ENCODE measurements around the gene TCFL5. TPM values are rescaled to one million over a fixed set of nuclear protein-coding genes. Genes with fewer than 3 reads are reported as not detected.

The TCFL5 gene
- total and polyA plus RNA-seq, 7 experiments from 2014 or later = 0.91 to 10.8 (median 7.0) TPM

DNA sequence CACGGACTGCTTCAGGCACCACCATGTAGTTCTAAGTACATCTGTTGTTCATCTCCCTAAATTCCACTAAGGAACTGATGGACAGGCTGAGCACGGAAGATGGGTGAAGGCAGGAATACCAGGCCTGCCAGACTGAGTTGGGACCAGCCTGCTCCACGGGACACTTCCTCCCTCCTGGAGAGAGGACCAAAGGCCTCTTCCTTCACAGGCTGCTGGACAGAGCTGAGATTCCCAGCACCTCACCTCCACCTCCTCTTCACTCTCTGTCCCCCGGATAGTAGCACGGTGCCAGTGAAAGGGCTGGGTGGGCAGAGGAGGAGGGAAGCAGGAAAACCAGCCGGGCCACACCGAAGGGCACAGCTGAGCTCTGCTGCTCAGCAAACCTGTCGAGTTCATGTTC lies 22.9 kb upstream of the TCFL5 start:
- intact Hi-C loops (cut with micrococcal nuclease) = no loop called here
- H3K27ac Mint-ChIP-seq = peak overlapping the region in 4 of 9 donors; percentile 5 to 60 (median 14)
- H3K36me3 ChIP-seq (ENCODE audit: control insufficient read depth in 2 of 3, insufficient read depth in 3 of 3, low read length in 3 of 3) = peaks cover 3 to 68% (median 11%) of the 10 kb centered on the region in 3 experiments
- H3K27me3 ChIP-seq (ENCODE audit: control insufficient read depth in 2 of 2, insufficient read depth in 2 of 2, low read length in 2 of 2) = no peaks in the 10 kb centered on the region
- H3K4me1 ChIP-seq (ENCODE audit: control insufficient read depth in 2 of 2, insufficient read depth in 2 of 2, low read length in 2 of 2) = no peaks in the 10 kb centered on the region
- H3K9me3 ChIP-seq (ENCODE audit: control insufficient read depth in 2 of 3, low read length in 3 of 3) = no peaks in the 10 kb centered on the region
- H3K27me3 Mint-ChIP-seq = no peaks in the 10 kb centered on the region
- POLR2A ChIA-PET = interaction anchor here (1.4 kb wide), 1 partner anchor 125 kb away, joined by 3 read pairs; no protein-coding TSS in a partner anchor
- H3K4me3 Mint-ChIP-seq = no peak overlapping the region
- ATAC-seq = no peak
- H3K36me3 Mint-ChIP-seq = peaks cover 4 to 20% (median 7%) of the 10 kb centered on the region in 5 donors
- no peaks in the 10 kb centered on the region for H3K9me3 Mint-ChIP-seq
- H3K4me1 Mint-ChIP-seq = peaks cover 0 to 18% (median 13%) of the 10 kb centered on the region in 7 donors
- DNase-seq = no peak
- H3K4me3 ChIP-seq (ENCODE audit: low read length) = no peak overlapping the region
- no peak overlapping the region for H3K27ac ChIP-seq (ENCODE audit: low read depth, low read length)
- CTCF ChIA-PET = interaction anchor here (1.1 kb wide), 1 partner anchor 9 kb away, joined by 3 read pairs; no protein-coding TSS in a partner anchor

DNA sequence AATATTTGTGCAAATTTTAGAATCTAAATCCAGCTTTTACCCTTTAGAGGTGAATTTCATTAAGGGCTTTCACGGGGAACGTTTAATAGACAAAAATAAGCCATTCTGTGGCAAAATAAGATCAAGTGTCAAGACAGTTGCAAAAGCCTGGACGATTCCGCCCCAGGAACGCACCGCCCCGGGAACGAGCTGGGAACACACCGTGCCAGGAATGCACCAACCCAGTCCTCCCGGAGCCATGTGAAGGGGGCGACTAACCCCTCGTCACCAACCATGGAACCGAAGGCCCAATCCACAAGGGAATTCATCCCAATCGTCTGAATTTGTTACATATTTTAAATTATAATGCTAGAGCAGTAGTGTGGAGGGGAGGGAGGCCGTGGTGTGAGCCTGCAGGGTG lies 20.8 kb upstream of the TCFL5 start:
- Mint-ChIP-seq H3K4me3 (no peak overlapping the region), H3K9me3 (no peaks in the 10 kb centered on the region), H3K4me1 (peaks cover 0 to 18% (median 14%) of the 10 kb centered on the region in 7 donors), H3K27ac (no peak overlapping the region), H3K36me3 (peaks cover 4 to 12% (median 12%) of the 10 kb centered on the region in 5 donors), H3K27me3 (no peaks in the 10 kb centered on the region)
- DNase-seq = no peak
- no peaks in the 10 kb centered on the region for H3K27me3 ChIP-seq (ENCODE audit: control insufficient read depth in 2 of 2, insufficient read depth in 2 of 2, low read length in 2 of 2)
- H3K36me3 ChIP-seq (ENCODE audit: control insufficient read depth in 2 of 3, insufficient read depth in 3 of 3, low read length in 3 of 3) = peaks cover 0 to 51% (median 4%) of the 10 kb centered on the region in 3 experiments
- no peak overlapping the region for H3K4me3 ChIP-seq (ENCODE audit: low read length)
- ATAC-seq = no peak
- H3K27ac ChIP-seq (ENCODE audit: low read depth, low read length) = no peak overlapping the region
- H3K4me1 ChIP-seq (ENCODE audit: control insufficient read depth in 2 of 2, insufficient read depth in 2 of 2, low read length in 2 of 2) = no peaks in the 10 kb centered on the region
- H3K9me3 ChIP-seq (ENCODE audit: control insufficient read depth in 2 of 3, low read length in 3 of 3) = no peaks in the 10 kb centered on the region
- ChIA-PET POLR2A (interaction anchor here (1.3 kb wide), 1 partner anchor 14 kb away, joined by 3 read pairs; no protein-coding TSS in a partner anchor), CTCF (interaction anchor here (1.2 kb wide), 1 partner anchor 9 kb away, joined by 3 read pairs; no protein-coding TSS in a partner anchor)
- intact Hi-C loops (cut with micrococcal nuclease) = no loop called here

DNA sequence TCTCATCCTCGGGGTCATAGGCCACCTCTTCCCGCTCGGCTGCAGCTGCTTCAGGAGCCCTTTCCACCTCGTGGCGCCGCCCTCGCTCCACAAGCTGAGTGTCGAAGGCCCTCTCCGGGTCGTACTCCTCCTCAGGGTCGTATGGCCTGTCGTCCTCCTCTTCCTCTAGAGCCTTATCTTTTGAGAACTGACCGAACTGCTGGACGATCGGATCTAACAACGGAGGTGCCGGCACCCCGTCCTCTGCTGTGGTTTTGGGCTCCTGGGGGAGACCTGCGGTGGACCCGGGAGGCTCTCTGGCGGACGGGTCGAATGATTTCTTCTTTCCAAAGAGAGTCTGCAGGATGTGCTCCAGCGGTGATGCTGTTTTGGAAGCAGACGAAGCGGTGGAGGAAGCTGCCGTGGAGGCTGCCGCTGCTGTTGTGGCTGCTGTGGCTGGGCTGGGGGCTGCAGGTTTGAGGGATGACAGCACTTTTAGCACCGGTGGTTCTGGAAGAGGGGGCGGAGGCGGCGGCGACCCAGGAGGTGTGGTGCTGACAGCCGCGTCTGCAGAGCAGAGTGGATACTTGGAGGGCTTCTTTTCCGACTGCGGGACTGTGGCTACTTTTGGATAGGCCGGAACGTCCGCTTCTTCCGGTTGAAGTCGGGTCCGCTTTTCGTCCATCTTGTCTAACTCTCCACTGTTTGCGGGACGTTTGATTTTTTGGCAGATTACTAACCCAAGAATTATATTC lies 20.2 kb upstream of the TCFL5 start:
- Mint-ChIP-seq H3K4me3 (no peak overlapping the region), H3K9me3 (no peaks in the 10 kb centered on the region), H3K4me1 (peaks cover 0 to 13% (median 11%) of the 10 kb centered on the region in 7 donors), H3K36me3 (peaks cover 4 to 12% (median 10%) of the 10 kb centered on the region in 5 donors), H3K27me3 (no peaks in the 10 kb centered on the region), H3K27ac (peak overlapping the region in 1 of 9 donors; percentile 28)
- intact Hi-C loops (cut with micrococcal nuclease) = no loop called here
- no peaks in the 10 kb centered on the region for H3K27me3 ChIP-seq (ENCODE audit: control insufficient read depth in 2 of 2, insufficient read depth in 2 of 2, low read length in 2 of 2)
- H3K36me3 ChIP-seq (ENCODE audit: control insufficient read depth in 2 of 3, insufficient read depth in 3 of 3, low read length in 3 of 3) = peaks cover 0 to 45% (median 4%) of the 10 kb centered on the region in 3 experiments
- no peak for ATAC-seq
- H3K9me3 ChIP-seq (ENCODE audit: control insufficient read depth in 2 of 3, low read length in 3 of 3) = no peaks in the 10 kb centered on the region
- ChIA-PET CTCF (interaction anchor here (1.2 kb wide), 1 partner anchor 10 kb away, joined by 3 read pairs; no protein-coding TSS in a partner anchor), POLR2A (interaction anchor here (1.3 kb wide), 1 partner anchor 14 kb away, joined by 3 read pairs; no protein-coding TSS in a partner anchor)
- no peaks in the 10 kb centered on the region for H3K4me1 ChIP-seq (ENCODE audit: control insufficient read depth in 2 of 2, insufficient read depth in 2 of 2, low read length in 2 of 2)
- no peak overlapping the region for H3K27ac ChIP-seq (ENCODE audit: low read depth, low read length)
- no peak for DNase-seq
- H3K4me3 ChIP-seq (ENCODE audit: low read length) = no peak overlapping the region

DNA sequence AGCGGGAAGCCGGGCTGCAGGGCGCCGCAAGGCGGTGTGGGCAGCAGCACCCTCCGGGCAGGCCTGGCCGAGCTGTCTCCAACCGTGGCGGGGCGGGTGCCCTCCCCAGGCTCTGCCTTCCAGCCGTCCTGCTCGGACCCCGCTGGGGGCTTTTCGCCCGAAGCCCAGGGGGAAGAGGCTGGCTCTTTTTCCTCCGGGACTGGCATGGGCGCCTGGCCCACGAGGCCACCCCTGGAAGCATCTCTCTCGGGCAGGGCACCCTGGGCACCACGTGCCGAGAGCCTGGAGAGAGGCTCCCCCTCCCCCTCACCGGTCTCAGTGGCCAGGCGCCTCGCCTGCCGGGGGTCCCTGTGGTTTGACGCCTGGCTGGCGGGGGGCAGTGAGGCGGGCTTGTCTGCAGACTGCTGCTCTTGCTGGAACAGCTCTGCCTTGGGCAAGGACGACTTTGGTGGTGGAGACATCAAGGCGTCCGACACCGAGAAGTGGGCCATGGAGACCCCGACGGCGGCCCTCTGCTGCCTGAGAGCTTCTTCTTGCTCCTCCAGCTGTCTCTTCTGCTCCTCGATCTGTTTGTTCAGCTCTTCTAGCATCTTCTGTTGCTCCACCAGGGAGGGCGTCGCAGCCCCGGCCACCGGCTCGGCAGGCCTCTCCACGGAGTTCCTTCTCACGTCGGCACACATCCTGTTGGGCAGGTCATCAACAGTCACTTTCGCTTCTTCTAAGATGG lies 19.5 kb upstream of the TCFL5 start:
- H3K27me3 Mint-ChIP-seq = no peaks in the 10 kb centered on the region
- H3K4me1 Mint-ChIP-seq = peaks cover 0 to 11% (median 6%) of the 10 kb centered on the region in 7 donors
- no peak overlapping the region for H3K4me3 Mint-ChIP-seq
- H3K36me3 Mint-ChIP-seq = peaks cover 4 to 12% (median 6%) of the 10 kb centered on the region in 5 donors
- ATAC-seq (no peak), DNase-seq (no peak)
- no peak overlapping the region for H3K4me3 ChIP-seq (ENCODE audit: low read length)
- H3K27ac ChIP-seq (ENCODE audit: low read depth, low read length) = no peak overlapping the region
- no peaks in the 10 kb centered on the region for H3K4me1 ChIP-seq (ENCODE audit: control insufficient read depth in 2 of 2, insufficient read depth in 2 of 2, low read length in 2 of 2)
- H3K9me3 ChIP-seq (ENCODE audit: control insufficient read depth in 2 of 3, low read length in 3 of 3) = no peaks in the 10 kb centered on the region
- peaks cover 0 to 39% (median 0%) of the 10 kb centered on the region in 3 experiments for H3K36me3 ChIP-seq (ENCODE audit: control insufficient read depth in 2 of 3, insufficient read depth in 3 of 3, low read length in 3 of 3)
- H3K27me3 ChIP-seq (ENCODE audit: control insufficient read depth in 2 of 2, insufficient read depth in 2 of 2, low read length in 2 of 2) = no peaks in the 10 kb centered on the region
- intact Hi-C loops (cut with micrococcal nuclease) = no loop called here
- CTCF ChIA-PET = no interaction called here
- no peak overlapping the region for H3K27ac Mint-ChIP-seq
- POLR2A ChIA-PET = no interaction called here
- no peaks in the 10 kb centered on the region for H3K9me3 Mint-ChIP-seq

DNA sequence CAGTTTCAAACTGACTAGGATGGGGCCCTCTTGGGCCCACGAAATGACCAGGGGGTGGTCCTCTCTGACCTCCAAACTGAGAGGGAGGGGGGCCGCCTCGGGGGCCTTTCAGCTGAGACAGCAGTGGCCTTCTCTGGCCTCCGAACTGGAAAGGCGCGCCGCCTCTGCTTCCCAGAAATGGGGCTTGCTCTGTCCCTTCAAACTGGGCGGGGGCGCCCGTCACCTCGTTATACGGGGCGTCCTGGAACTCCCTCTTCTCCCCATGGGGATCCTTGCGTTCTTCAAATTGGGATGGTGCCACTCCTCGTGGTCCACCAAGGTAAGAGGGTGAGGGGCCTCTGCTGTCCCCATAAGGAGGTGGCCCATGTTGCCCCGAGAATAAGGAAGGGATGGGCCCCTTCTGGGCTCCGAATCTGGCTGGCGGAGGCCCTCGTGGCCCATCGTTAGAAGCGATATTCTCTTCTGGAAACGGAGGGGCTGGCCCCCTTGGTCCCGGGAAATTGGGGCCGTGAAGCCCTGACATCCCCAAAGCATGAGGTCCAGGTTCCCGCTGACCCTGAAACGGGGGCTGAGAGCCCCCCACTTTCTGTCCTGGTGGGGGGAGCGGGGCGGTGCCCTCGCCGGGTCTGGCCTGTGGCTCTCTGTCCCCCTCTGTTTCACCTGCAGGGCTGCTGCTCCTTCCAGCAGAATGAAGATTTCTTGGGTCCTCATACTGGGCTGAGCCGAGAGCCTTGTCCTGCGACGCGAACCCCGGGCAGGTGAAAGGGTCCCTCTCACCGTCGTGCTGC lies 18.7 kb upstream of the TCFL5 start:
- POLR2A ChIA-PET = no interaction called here
- Histone ChIP-seq H3K4me3 (ENCODE audit: low read length) (no peak overlapping the region), H3K27me3 (ENCODE audit: control insufficient read depth in 2 of 2, insufficient read depth in 2 of 2, low read length in 2 of 2) (no peaks in the 10 kb centered on the region), H3K4me1 (ENCODE audit: control insufficient read depth in 2 of 2, insufficient read depth in 2 of 2, low read length in 2 of 2) (no peaks in the 10 kb centered on the region), H3K27ac (ENCODE audit: low read depth, low read length) (no peak overlapping the region), H3K36me3 (ENCODE audit: control insufficient read depth in 2 of 3, insufficient read depth in 3 of 3, low read length in 3 of 3) (peaks cover 0 to 32% (median 0%) of the 10 kb centered on the region in 3 experiments), H3K9me3 (ENCODE audit: control insufficient read depth in 2 of 3, low read length in 3 of 3) (no peaks in the 10 kb centered on the region)
- no peak for ATAC-seq
- CTCF ChIA-PET = no interaction called here
- Mint-ChIP-seq H3K27me3 (peaks cover 0 to 3% (median 0%) of the 10 kb centered on the region in 5 donors), H3K27ac (no peak overlapping the region), H3K4me3 (no peak overlapping the region), H3K9me3 (no peaks in the 10 kb centered on the region), H3K36me3 (peaks cover 4 to 12% (median 6%) of the 10 kb centered on the region in 5 donors), H3K4me1 (peaks cover 0 to 18% (median 8%) of the 10 kb centered on the region in 7 donors)
- DNase-seq = no peak
- intact Hi-C loops (cut with micrococcal nuclease) = no loop called here
